Panc1 (cell line): Measurements from ENCODE around the gene SUFU. TPM values are rescaled to one million over a fixed set of nuclear protein-coding genes. Genes with fewer than 3 reads are reported as not detected.

Experiments used
- ATAC-seq: fragments of 200-7000 bp; cut with Tn5 transposase; 2 replicates; pipeline ENCODE4 v1.9.1; 2020; ENCODE audit warnings: mild to moderate bottlenecking, moderate library complexity
- BruUV-seq: library from RNA; stranded (reverse); fragments of 400-500 nt; replicated peaks from 2 replicates; lab custom pipeline; 2021; lab: Mats Ljungman, UMichigan
- CTCF ChIA-PET: fragments of 300-600 bp; sonication (Branson Sonifier 250); formaldehyde crosslinking; loops from one replicate; lab custom pipeline; 2022; ENCODE audit warnings: antibody characterized with exemption; lab: Charles Lee
- POLR2A ChIA-PET: fragments of 300-600 bp; sonication (Branson Sonifier 250); formaldehyde crosslinking; loops from one replicate; lab custom pipeline; 2022; ENCODE audit warnings: antibody characterized with exemption; lab: Charles Lee
- DNase-seq: peaks from one replicate; pipeline ENCODE4 v3.0.0-alpha.2; 2010; ENCODE audit warnings: low read depth, low spot score
- H3K27ac ChIP-seq: 2 replicates; pipeline ENCODE4 v1.5.1; 2011; ENCODE audit warnings: mild to moderate bottlenecking, low read length, inconsistent platforms
- H3K27me3 ChIP-seq: fragments of 200-500 bp; sonication (Bioruptor generic); 2 replicates; pipeline ENCODE4 v1.6.0; 2014; ENCODE audit warnings: low read length, inconsistent platforms; ENCODE audit not compliant: control insufficient read depth, insufficient read depth
- H3K36me3 ChIP-seq: fragments of 200-500 bp; sonication (Bioruptor generic); 2 replicates; pipeline ENCODE4 v1.5.1; 2014; ENCODE audit warnings: inconsistent platforms, mild to moderate bottlenecking, low read length, moderate library complexity; ENCODE audit not compliant: control insufficient read depth, insufficient read depth
- H3K4me1 ChIP-seq: 2 replicates; pipeline ENCODE4 v1.5.1; 2011; ENCODE audit warnings: inconsistent platforms, mild to moderate bottlenecking, low read length, moderate library complexity; ENCODE audit not compliant: control insufficient read depth, insufficient read depth
- H3K4me3 ChIP-seq, 2 experiments: 2 replicates each; pipeline ENCODE4 v1.5.1; 2011 to 2012; ENCODE audit warnings: low read depth in 2 of 2, low read length in 2 of 2, mild to moderate bottlenecking in 2 of 2, inconsistent platforms in 1 of 2, moderate library complexity in 1 of 2
- H3K9me3 ChIP-seq: fragments of 200-500 bp; sonication (Bioruptor generic); 2 replicates; pipeline ENCODE4 v1.5.1; 2014; ENCODE audit warnings: low read depth, mild to moderate bottlenecking, inconsistent platforms, low read length, moderate library complexity; ENCODE audit not compliant: control insufficient read depth, insufficient read depth
- POLR2AphosphoS5 ChIP-seq: IDR thresholded peaks from 2 replicates; pipeline ENCODE4 v1.6.1; 2012; ENCODE audit warnings: mild to moderate bottlenecking, low read depth, low read length, moderate library complexity
- REST ChIP-seq, 2 experiments: IDR thresholded peaks; 2 replicates each; pipeline ENCODE4 v1.6.1; 2011 to 2012; ENCODE audit warnings: low read depth in 2 of 2, control low read depth in 1 of 2, low read length in 1 of 2, mild to moderate bottlenecking in 1 of 2, moderate library complexity in 1 of 2; ENCODE audit not compliant: insufficient read depth in 1 of 2
- SIN3A ChIP-seq: IDR thresholded peaks from 2 replicates; pipeline ENCODE4 v1.6.1; 2012; ENCODE audit warnings: low read depth, mild to moderate bottlenecking, low read length, moderate library complexity, borderline replicate concordance; ENCODE audit not compliant: insufficient read depth
- TCF7L2 ChIP-seq: IDR thresholded peaks from 2 replicates; pipeline ENCODE4 v1.6.1; 2011; ENCODE audit warnings: mild to moderate bottlenecking, low read depth, low read length, inconsistent platforms
- in situ Hi-C: cut with HindIII; loops from 2 replicates; pipeline ENCODE4 v1.10.0; 2016; ENCODE audit warnings: low sequenced_read_pairs, low pct_unique_long_range_greater_than_20kb
- intact Hi-C: fragments of 100-400 bp; cut with micrococcal nuclease; formaldehyde crosslinking; loops from one replicate; pipeline ENCODE4 v1.10.0; 2022; ENCODE audit not compliant: unreplicated experiment
- total RNA-seq: library from RNA; stranded (reverse); gene quantifications from one replicate; pipeline ENCODE4 v1.2.1, GENCODE V29; 2021; ENCODE audit not compliant: unreplicated experiment
- TF ChIP-seq, protein P1 (sequence below): fragments of 450-650 bp; IDR thresholded peaks from 2 replicates; pipeline ENCODE4 v1.5.1; 2017; ENCODE audit warnings: mild to moderate bottlenecking

SUFU gene
- total RNA-seq, 1 experiment from 2014 or later: 9.5 TPM

- BruUV-seq: no TSS peak
- H3K4me1 ChIP-seq: no peaks in the 10 kb centered on the region
- no peak for TF ChIP-seq POLR2AphosphoS5
- no peak for TF ChIP-seq REST (IDR thresholded peaks at IDR 0.05; ENCODE audit: insufficient read depth in 1 of 2, low read depth in 2 of 2, low read length in 1 of 2)
- TF ChIP-seq, protein P1, sequence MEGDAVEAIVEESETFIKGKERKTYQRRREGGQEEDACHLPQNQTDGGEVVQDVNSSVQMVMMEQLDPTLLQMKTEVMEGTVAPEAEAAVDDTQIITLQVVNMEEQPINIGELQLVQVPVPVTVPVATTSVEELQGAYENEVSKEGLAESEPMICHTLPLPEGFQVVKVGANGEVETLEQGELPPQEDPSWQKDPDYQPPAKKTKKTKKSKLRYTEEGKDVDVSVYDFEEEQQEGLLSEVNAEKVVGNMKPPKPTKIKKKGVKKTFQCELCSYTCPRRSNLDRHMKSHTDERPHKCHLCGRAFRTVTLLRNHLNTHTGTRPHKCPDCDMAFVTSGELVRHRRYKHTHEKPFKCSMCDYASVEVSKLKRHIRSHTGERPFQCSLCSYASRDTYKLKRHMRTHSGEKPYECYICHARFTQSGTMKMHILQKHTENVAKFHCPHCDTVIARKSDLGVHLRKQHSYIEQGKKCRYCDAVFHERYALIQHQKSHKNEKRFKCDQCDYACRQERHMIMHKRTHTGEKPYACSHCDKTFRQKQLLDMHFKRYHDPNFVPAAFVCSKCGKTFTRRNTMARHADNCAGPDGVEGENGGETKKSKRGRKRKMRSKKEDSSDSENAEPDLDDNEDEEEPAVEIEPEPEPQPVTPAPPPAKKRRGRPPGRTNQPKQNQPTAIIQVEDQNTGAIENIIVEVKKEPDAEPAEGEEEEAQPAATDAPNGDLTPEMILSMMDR: no peak
- TF ChIP-seq TCF7L2: no peak
- no peak for TF ChIP-seq SIN3A
- in situ Hi-C loops (no loop called here), intact Hi-C loops (no loop called here)
- no peak for ATAC-seq
- ChIA-PET CTCF (no interaction called here), POLR2A (no interaction called here)
- H3K36me3 ChIP-seq: no peaks in the 10 kb centered on the region
- H3K27ac ChIP-seq: no peak overlapping the region
- H3K9me3 ChIP-seq: no peaks in the 10 kb centered on the region
- no peak for DNase-seq
- H3K4me3 ChIP-seq: no peak overlapping the region
- H3K27me3 ChIP-seq: no peaks in the 10 kb centered on the region
Observed at GRCh38 chr10:102545265-102545871, 41.6 kb downstream of the SUFU start.

DNA sequence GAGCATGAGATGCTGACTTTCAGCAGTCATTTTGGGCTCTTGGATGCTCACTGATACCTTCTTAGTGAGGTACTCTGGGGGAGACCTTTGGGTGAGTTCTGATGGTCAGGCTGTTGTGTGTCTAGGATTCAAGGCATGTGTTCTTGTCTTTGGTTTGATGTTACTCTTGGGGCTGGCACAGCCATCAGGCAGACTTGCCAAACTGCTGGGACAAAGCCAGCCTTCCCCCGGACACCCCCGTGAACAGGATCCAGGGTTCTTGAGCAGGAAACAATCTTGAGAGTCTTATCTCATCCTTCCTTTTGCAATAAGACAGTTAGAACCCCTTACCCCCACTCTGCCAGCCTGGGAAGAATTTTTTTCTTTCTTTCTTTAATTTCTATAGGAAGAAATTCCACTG lies 42.2 kb downstream of the SUFU start:
- no TSS peak for BruUV-seq
- TF ChIP-seq REST (IDR thresholded peaks at IDR 0.05; ENCODE audit: insufficient read depth in 1 of 2, low read depth in 2 of 2, low read length in 1 of 2) (no peak), TCF7L2 (no peak), SIN3A (no peak), POLR2AphosphoS5 (no peak)
- TF ChIP-seq, protein P1: no peak
- ChIA-PET CTCF (no interaction called here), POLR2A (no interaction called here)
- Histone ChIP-seq H3K27ac (no peak overlapping the region), H3K9me3 (no peaks in the 10 kb centered on the region), H3K36me3 (no peaks in the 10 kb centered on the region), H3K4me1 (no peaks in the 10 kb centered on the region), H3K27me3 (no peaks in the 10 kb centered on the region), H3K4me3 (no peak overlapping the region)
- ATAC-seq (no peak), DNase-seq (no peak)
- intact Hi-C loops: no loop called here
- in situ Hi-C loops: no loop called here
